Stimulated activated CD4-positive, alpha-beta T cell treated with anti-CD3 and anti-CD28 coated beads, Interleukin-12 subunit alpha, Interleukin-12 subunit beta, amount 100 ng/mL, for 48 hours (primary cell): ENCODE data around the gene NAXE.
"Not testable (repeated sequence)": the region's sequence is repeated elsewhere in the genome, so short reads cannot be mapped to it uniquely, and the experiment has no call there.

Source experiments
- DNase-seq, 3 donors: peaks; one replicate each; pipeline ENCODE4 v3.0.0-alpha.2; 2020; ENCODE audit warnings: low read depth in 2 of 3, low spot score in 1 of 3

Gene NAXE

DNA sequence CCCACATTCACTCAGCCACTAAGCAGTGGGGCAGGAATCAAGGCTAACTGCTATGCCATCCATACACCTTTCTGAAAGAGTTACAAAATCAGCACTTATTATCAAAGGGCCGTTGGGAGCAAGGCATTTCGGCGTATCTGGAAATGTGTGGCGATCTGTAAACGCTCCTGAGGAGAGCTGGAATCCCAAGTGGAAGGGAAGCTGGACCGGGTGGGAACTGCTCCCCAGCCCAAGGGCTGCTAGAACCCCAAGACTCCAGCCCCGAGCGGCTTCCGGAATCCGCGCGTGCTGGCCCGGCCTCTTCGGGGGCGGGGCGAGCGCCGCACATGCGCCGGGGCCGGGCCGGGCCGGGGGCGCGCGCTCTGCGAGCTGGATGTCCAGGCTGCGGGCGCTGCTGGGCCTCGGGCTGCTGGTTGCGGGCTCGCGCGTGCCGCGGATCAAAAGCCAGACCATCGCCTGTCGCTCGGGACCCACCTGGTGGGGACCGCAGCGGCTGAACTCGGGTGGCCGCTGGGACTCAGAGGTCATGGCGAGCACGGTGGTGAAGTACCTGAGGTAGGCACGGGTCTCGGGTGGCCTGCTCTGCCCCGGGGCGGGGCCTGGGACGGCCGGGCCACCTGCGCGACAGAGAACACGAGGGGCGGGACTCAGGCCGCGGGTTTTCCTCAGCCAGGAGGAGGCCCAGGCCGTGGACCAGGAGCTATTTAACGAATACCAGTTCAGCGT lies at the start of gene NAXE:
Gene NAXE, plus strand, starts transcription at position 345 of the 726 bp plus-strand sequence. Its CDS starts 29 bp downstream, at position 374.
- DNase-seq: peak in 1 of 3 donors; percentile 65

- no peak for DNase-seq
These were observed 48.5 kb upstream of the NAXE start for GRCh38 chr1:156543066-156543465.

DNA sequence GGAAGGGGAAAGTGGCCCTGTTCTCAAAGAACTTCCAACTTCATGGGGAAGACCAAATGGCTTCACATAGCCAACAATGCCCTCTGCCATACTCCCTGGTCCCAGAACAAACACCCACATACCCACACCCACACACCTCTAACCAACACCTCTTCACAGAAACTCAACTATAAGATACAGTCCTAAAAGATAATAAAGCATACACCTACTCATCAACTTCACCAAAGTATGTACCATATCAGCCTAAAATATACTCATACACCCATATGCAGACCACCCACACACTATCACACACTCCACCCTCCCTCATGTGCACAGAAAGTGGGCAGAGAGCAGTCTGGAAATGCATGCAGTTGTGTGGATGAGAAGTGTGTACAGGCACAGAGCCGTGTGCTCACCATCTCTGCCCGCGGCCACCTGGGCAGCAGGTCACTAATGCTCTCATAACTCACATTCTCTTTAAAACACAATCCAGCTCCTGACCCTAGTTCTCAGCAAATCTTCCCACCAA lies 46.9 kb upstream of the NAXE start:
- DNase-seq: no peak

- no peak for DNase-seq
These were observed 45.3 kb upstream of the NAXE start for GRCh38 chr1:156546267-156546666.

- no peak for DNase-seq
These were observed 44.1 kb upstream of the NAXE start for GRCh38 chr1:156547434-156547833.

- no peak for DNase-seq
These were observed 43.6 kb upstream of the NAXE start for GRCh38 chr1:156547982-156548381.

DNA sequence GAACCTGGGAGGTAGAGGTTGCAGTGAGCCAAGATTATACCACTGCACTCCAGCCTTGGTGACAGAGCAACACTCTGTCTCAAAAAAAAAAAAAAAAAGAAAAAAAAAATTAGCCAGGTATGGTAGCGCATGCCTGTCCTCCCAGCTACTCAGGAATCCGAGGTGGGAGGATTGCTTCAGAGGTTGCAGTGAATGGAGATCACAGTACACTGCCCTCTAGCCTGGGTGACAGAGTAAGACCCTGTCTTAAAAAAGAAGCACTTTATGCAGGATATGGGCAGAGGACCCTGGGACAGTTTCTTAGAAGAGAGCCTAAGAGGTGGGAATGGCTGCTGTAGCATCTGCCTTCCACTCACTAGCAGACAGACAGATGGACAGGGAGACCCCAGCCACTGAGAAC lies 42.2 kb upstream of the NAXE start:
- DNase-seq: no peak

GRCh38 chr1:156549831-156550230 lies 41.7 kb upstream of the NAXE start:
- no peak for DNase-seq

GRCh38 chr1:156550346-156550745 lies 41.2 kb upstream of the NAXE start:
- DNase-seq: no peak

- DNase-seq: no peak
These were observed 40.4 kb upstream of the NAXE start for GRCh38 chr1:156551066-156551643.

DNA sequence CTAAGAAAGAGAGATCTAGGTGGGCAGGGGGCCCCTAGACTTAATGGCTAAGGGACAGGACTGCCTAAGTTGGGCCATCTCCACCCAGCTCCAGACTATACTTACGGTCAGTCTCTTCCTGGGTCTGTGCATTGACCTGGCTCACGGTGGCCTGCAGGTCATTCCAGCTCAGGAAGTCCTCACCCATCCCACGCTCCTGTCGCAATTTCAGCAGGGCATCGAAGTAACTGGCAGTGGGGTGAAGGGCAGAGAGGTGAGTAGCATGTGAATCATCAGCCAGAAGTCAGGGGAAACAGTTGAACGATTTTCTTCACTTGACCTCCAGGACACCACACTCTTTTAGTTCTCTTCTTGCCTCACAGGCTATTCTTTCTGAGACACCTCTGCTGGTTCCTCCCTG lies 39.7 kb upstream of the NAXE start:
- no peak for DNase-seq

DNA sequence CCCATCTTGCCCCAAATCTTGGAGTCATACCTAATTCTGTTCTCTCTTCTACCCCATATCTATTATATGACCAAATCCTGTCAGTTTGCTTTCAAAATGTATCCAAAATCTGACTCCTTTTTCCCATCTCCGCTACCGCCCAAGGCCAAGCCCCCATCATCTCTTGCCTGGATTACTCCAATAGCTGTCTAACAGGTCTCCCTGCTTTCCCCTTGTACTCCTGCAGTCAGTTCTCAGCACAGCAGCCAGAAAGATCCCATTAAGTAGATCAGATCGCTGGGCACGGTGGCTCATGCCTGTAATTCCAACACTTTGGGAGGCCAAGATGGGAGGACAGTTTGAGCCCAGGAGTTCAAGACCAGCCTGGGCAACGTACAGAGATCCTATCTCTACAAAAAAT lies 39.1 kb upstream of the NAXE start:
- DNase-seq: no peak

- not testable (repeated sequence) for DNase-seq
These were observed 38.6 kb upstream of the NAXE start for GRCh38 chr1:156552937-156553336.

- no peak for DNase-seq
These were observed 37.6 kb upstream of the NAXE start for GRCh38 chr1:156553860-156554485.

DNA sequence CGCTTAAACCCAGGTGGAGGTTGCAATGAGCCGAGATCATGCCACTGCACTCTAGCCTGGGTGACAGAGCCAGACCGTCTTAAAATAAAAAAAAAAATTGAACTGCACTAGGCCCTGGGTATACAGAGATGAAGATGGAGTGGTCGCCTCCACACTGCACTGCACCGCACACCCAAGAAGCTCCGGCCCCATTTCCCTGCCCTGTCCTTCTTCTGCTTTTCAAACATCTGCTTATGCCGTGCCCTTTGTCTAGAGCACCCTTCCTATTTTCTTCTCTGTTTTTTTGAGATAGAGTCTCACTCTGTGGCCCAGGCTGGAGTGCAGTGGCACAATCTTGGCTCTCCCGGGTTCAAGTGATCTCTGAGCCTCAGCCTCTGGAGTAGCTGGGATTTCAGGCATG lies 36.6 kb upstream of the NAXE start:
- no peak for DNase-seq

DNA sequence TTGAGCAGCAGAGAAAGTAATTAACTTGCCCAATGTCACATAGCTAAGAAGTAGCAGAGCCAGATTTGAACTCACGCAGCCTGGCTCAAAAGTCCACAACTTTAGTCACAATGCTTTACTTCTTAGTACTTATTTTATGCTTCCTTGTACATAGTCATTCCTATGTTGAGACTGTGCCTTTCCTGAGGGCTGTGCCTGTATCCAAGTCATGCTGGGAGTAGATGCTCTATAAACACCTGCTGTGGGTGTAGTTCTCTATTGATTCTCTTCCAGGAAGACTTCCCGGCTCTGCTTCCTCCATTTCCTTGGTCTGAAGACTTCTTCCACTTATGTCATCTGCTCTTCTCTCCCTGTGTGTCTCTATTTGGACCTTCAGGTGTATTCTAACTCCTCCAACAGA lies 35.9 kb upstream of the NAXE start:
- no peak for DNase-seq

DNA sequence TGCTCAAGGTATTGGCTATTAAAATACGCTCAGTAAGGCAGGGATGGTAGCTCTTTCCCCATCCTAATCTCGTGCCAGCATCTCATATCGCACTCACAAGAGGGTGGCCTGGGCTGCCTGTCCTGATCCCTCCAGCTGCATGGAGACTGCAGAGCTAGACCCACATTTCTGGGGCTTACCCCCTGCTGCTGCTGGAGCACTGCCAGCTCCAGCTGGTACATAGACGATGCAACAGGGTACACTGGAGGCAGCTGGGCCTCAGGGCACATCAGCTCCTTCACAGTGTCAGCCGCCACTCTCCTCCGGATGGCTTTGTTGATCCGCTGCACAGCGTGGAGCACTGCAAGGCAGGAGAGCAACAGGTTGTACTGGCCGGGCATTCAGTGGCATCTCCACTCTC lies 35.2 kb upstream of the NAXE start:
- DNase-seq: no peak

GRCh38 chr1:156559086-156559796 lies 32.3 kb upstream of the NAXE start:
- DNase-seq: no peak

DNA sequence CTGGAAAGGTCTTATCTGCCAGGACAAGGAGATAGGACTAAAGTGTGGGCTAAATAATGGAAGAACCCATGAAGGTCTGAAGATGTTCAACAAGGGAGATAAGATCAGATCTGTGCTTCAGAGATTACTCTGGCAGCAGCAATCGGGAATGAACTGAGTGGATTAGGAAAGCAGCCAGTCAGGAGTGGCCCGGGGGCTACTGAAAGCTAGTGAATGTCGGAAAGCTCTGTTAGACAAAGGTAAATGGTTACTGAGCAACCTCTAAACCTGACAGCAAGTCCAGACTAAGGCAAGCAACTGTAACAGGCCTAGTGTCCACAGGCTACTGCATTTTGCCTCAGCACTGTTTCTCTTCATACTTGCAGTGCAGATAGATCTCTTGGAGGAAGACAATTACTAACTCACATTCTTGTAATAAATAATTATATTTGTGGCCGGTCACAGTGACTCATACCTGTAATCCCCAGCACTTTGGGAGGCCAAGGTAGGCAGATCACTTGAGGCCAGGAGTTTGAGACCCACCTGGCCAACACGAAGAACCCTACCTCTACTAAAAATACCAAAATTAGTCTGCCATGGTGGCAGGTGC lies 31.7 kb upstream of the NAXE start:
- DNase-seq: no peak

DNA sequence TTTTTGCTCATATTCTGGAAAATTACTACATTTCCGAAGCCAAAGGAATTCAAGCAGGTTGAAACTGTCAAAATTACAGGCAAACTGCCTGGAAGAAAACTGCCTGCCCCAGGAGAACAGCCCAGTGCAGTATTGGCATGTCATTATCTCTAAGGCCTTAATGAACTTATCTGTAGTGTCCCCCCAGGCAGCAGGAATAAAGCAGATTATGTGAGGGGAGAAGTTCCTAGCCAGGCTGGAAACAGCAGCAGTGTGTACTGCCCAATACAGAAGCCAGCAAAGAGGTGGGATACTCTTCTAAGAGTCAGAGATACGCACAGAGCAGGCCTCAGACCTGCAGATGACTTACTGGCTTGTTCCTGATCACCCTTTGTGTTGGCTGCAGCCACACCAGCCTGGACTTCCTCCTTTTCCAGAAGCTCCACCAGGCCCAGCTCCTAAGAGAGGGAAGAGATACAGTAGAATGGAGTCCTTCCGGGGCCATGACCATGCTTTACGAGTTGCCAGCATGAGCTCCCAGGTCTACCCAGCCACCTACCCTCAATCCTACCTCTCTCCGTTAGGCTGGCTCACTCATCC lies 30.9 kb upstream of the NAXE start:
- DNase-seq: no peak

GRCh38 chr1:156565519-156565918 lies 26.1 kb upstream of the NAXE start:
- DNase-seq: no peak
